ENCODE data around the gene KLHL8. TPM values are rescaled to one million over a fixed set of nuclear protein-coding genes. Genes with fewer than 3 reads are reported as not detected.

KLHL8 gene
- polyA plus RNA-seq, 1 donor (not counting 4 experiments of a cell fraction or from before 2014, with no cell fraction given) = 6.7 TPM

DNA sequence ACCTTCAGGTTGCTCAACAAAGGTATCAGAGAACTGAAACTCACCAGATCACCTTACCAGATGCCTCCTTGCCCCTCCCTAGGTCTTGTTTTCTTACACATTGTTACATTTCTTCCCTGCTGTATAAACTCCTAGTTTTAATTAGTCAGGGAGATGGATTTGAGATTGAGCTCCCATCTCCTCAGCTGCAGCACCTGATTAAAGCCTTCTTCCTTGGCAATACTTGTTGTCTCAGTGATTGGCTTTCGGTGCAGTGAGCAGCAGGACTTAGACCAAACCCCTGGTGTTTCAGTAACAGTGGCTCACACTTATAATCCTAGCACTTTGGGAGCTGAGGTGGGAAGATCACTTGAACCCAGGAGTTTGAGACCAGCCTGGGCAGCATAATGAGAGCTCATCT, 42.5 kb upstream of the KLHL8 start:
- Histone ChIP-seq H3K36me3 (ENCODE audit: control insufficient read depth in 2 of 2, extremely low read depth in 1 of 2, insufficient read depth in 2 of 2, low read length in 2 of 2) (no peaks in the 10 kb centered on the region), H3K4me3 (ENCODE audit: control insufficient read depth in 2 of 3, extremely low read depth in 1 of 3, insufficient read depth in 2 of 3, low read depth in 1 of 3, low read length in 3 of 3) (no peak overlapping the region), H2AFZ (ENCODE audit: control insufficient read depth, low read length) (no peak overlapping the region), H4K20me1 (ENCODE audit: control insufficient read depth, extremely low read depth, insufficient read depth, low read length) (no peaks in the 10 kb centered on the region), H3K4me1 (ENCODE audit: control insufficient read depth, extremely low read depth, insufficient read depth, low read length) (no peaks in the 10 kb centered on the region), H3K9ac (ENCODE audit: control insufficient read depth, extremely low read depth, insufficient read depth, low read length) (no peak overlapping the region), H3K27me3 (ENCODE audit: control insufficient read depth, extremely low read depth, insufficient read depth, low read length) (no peaks in the 10 kb centered on the region), H3K79me2 (ENCODE audit: control insufficient read depth, insufficient read depth, low read length) (no peaks in the 10 kb centered on the region), H3K27ac (ENCODE audit: control insufficient read depth, insufficient read depth, low read length) (no peak overlapping the region), H3K9me3 (ENCODE audit: control insufficient read depth, low read depth, low read length) (no peaks in the 10 kb centered on the region), H3K9me1 (ENCODE audit: control insufficient read depth, extremely low read depth, insufficient read depth, low read length) (no peaks in the 10 kb centered on the region), H3K4me2 (ENCODE audit: control insufficient read depth, extremely low read depth, insufficient read depth, low read depth, low read length) (no peak overlapping the region)
- dilution Hi-C loops (cut with MboI; ENCODE audit: extremely low pct_ligation_motif_present, low sequenced_read_pairs) = no loop called here
- no peak for TF ChIP-seq EZH2 (IDR thresholded peaks at IDR 0.05; ENCODE audit: low read length)
- FAIRE-seq = no peak
- no peak for DNase-seq (ENCODE audit: low read depth, low spot score)

DNA sequence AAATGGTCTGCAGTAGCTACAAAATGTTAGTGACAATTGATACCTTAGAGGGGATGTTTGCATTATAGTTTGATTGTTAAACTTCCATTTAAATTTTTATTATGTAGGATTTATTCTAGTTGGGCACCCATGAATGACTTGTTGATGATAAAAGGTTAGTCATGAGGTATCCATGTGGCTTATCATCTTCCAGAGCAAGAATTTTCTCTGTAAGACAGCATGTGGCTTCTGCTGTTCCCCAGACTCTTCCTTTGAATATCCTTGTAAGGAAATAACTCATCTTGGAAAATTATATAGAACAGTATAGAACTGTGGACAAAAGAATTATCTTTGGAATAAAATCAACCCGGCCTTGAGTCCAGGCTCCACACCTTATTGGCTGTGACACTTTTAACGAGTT, 40.1 kb upstream of the KLHL8 start:
- H3K4me1 ChIP-seq (ENCODE audit: control insufficient read depth, extremely low read depth, insufficient read depth, low read length) = no peaks in the 10 kb centered on the region
- H2AFZ ChIP-seq (ENCODE audit: control insufficient read depth, low read length) = no peak overlapping the region
- dilution Hi-C loops (cut with MboI; ENCODE audit: extremely low pct_ligation_motif_present, low sequenced_read_pairs) = no loop called here
- no peaks in the 10 kb centered on the region for H3K9me3 ChIP-seq (ENCODE audit: control insufficient read depth, low read depth, low read length)
- H3K27ac ChIP-seq (ENCODE audit: control insufficient read depth, insufficient read depth, low read length) = no peak overlapping the region
- H3K79me2 ChIP-seq (ENCODE audit: control insufficient read depth, insufficient read depth, low read length) = no peaks in the 10 kb centered on the region
- FAIRE-seq (no peak), DNase-seq (ENCODE audit: low read depth, low spot score) (no peak)
- H3K36me3 ChIP-seq (ENCODE audit: control insufficient read depth in 2 of 2, extremely low read depth in 1 of 2, insufficient read depth in 2 of 2, low read length in 2 of 2) = no peaks in the 10 kb centered on the region
- no peaks in the 10 kb centered on the region for H3K9me1 ChIP-seq (ENCODE audit: control insufficient read depth, extremely low read depth, insufficient read depth, low read length)
- TF ChIP-seq, protein P1, sequence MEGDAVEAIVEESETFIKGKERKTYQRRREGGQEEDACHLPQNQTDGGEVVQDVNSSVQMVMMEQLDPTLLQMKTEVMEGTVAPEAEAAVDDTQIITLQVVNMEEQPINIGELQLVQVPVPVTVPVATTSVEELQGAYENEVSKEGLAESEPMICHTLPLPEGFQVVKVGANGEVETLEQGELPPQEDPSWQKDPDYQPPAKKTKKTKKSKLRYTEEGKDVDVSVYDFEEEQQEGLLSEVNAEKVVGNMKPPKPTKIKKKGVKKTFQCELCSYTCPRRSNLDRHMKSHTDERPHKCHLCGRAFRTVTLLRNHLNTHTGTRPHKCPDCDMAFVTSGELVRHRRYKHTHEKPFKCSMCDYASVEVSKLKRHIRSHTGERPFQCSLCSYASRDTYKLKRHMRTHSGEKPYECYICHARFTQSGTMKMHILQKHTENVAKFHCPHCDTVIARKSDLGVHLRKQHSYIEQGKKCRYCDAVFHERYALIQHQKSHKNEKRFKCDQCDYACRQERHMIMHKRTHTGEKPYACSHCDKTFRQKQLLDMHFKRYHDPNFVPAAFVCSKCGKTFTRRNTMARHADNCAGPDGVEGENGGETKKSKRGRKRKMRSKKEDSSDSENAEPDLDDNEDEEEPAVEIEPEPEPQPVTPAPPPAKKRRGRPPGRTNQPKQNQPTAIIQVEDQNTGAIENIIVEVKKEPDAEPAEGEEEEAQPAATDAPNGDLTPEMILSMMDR (optimal IDR thresholded peaks at IDR 0.05 in 1 of 3, IDR thresholded peaks at IDR 0.05 in 1 of 3, conservative IDR thresholded peaks at IDR 0.05 in 1 of 3; ENCODE audit: extremely low read depth in 1 of 3, insufficient read depth in 2 of 3, low read length in 3 of 3) = no peak
- no peak for TF ChIP-seq EZH2 (IDR thresholded peaks at IDR 0.05; ENCODE audit: low read length)
- H3K4me3 ChIP-seq (ENCODE audit: control insufficient read depth in 2 of 3, extremely low read depth in 1 of 3, insufficient read depth in 2 of 3, low read depth in 1 of 3, low read length in 3 of 3) = no peak overlapping the region
- no peaks in the 10 kb centered on the region for H3K27me3 ChIP-seq (ENCODE audit: control insufficient read depth, extremely low read depth, insufficient read depth, low read length)
- no peaks in the 10 kb centered on the region for H4K20me1 ChIP-seq (ENCODE audit: control insufficient read depth, extremely low read depth, insufficient read depth, low read length)
- H3K4me2 ChIP-seq (ENCODE audit: control insufficient read depth, extremely low read depth, insufficient read depth, low read depth, low read length) = no peak overlapping the region
- H3K9ac ChIP-seq (ENCODE audit: control insufficient read depth, extremely low read depth, insufficient read depth, low read length) = no peak overlapping the region

DNA sequence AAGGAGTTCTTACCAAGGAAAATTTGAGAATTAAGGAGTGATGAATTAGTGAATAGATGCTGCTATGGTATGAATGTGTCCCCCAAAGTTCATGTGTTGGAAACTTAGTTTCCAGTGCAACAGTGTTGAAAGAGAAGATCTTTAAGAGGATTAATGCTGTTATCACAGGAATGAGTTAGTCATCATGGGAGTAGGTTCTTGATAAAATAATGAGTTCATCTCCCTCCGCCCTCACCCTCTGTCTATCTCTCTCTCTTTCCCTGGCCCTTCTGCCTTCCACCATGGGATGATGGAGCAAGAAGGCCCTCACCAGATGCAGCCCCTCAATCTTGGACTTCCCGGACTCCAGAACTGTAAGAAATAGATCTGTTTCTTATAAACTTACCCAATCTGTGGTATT, 38.3 kb upstream of the KLHL8 start:
- H3K27me3 ChIP-seq (ENCODE audit: control insufficient read depth, extremely low read depth, insufficient read depth, low read length) = no peaks in the 10 kb centered on the region
- FAIRE-seq (no peak), DNase-seq (ENCODE audit: low read depth, low spot score) (no peak)
- H3K4me3 ChIP-seq (ENCODE audit: control insufficient read depth in 2 of 3, extremely low read depth in 1 of 3, insufficient read depth in 2 of 3, low read depth in 1 of 3, low read length in 3 of 3) = no peak overlapping the region
- no peaks in the 10 kb centered on the region for H3K4me1 ChIP-seq (ENCODE audit: control insufficient read depth, extremely low read depth, insufficient read depth, low read length)
- H3K9me3 ChIP-seq (ENCODE audit: control insufficient read depth, low read depth, low read length) = no peaks in the 10 kb centered on the region
- TF ChIP-seq, protein P1 (optimal IDR thresholded peaks at IDR 0.05 in 1 of 3, IDR thresholded peaks at IDR 0.05 in 1 of 3, conservative IDR thresholded peaks at IDR 0.05 in 1 of 3; ENCODE audit: extremely low read depth in 1 of 3, insufficient read depth in 2 of 3, low read length in 3 of 3) = no peak
- no peak for TF ChIP-seq EZH2 (IDR thresholded peaks at IDR 0.05; ENCODE audit: low read length)
- H3K9ac ChIP-seq (ENCODE audit: control insufficient read depth, extremely low read depth, insufficient read depth, low read length) = no peak overlapping the region
- no peaks in the 10 kb centered on the region for H4K20me1 ChIP-seq (ENCODE audit: control insufficient read depth, extremely low read depth, insufficient read depth, low read length)
- H3K36me3 ChIP-seq (ENCODE audit: control insufficient read depth in 2 of 2, extremely low read depth in 1 of 2, insufficient read depth in 2 of 2, low read length in 2 of 2) = no peaks in the 10 kb centered on the region
- no peak overlapping the region for H3K4me2 ChIP-seq (ENCODE audit: control insufficient read depth, extremely low read depth, insufficient read depth, low read depth, low read length)
- dilution Hi-C loops (cut with MboI; ENCODE audit: extremely low pct_ligation_motif_present, low sequenced_read_pairs) = no loop called here
- H3K9me1 ChIP-seq (ENCODE audit: control insufficient read depth, extremely low read depth, insufficient read depth, low read length) = no peaks in the 10 kb centered on the region
- no peaks in the 10 kb centered on the region for H3K79me2 ChIP-seq (ENCODE audit: control insufficient read depth, insufficient read depth, low read length)
- no peak overlapping the region for H2AFZ ChIP-seq (ENCODE audit: control insufficient read depth, low read length)
- H3K27ac ChIP-seq (ENCODE audit: control insufficient read depth, insufficient read depth, low read length) = no peak overlapping the region

Data from keratinocyte (primary cell).